ENCODE results near the gene FAM156A.
"Not testable (repeated sequence)": the region's sequence is repeated elsewhere in the genome, so short reads cannot be mapped to it uniquely, and the experiment has no call there.

FAM156A gene, protein sequence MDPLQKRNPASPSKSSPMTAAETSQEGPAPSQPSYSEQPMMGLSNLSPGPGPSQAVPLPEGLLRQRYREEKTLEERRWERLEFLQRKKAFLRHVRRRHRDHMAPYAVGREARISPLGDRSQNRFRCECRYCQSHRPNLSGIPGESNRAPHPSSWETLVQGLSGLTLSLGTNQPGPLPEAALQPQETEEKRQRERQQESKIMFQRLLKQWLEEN

DNA sequence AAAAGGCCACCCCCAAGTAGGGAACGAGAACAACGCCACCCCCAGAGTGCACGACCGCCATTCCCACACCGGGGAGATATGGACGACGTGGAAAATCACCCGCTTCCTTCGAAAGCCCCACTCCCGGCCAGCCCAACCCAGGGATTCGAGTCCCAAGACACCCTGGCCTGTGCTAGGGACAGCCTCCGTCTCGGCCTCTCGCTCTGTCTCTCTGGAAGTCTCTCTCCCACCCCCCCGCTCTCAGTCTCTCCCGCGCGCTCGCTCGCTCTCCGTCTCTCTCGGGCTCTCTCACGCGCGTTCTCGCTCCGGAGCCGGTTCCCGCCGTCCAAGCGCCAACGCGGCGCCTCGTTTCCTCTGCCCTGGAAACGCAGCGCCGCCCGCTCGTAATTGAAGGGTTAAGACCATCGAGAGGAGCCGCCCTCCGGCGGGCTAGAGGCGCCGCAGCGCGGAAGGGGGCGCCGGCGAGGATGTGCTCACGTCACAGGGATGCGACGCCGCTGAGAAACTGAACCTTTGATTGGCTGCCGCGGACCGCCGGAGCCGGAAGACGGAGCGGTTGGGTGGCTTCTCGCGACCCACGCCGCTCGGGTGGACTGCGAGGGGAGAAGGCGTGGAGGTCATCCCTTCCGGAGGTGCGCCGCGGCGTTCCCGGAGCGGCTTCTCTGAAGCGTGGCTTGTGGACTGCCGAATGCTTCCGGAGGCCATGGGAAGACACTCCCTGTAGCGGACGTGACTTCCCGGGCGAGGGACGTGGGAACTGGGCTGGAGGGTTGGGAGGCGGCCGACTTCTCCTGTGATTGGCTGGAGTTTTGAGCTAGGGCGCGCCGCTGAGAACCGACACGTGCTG lies at the start of gene FAM156A:
Gene FAM156A, minus strand, starts transcription at position 406 of the 847 bp plus-strand sequence. CDS start 9,930 bp downstream, outside the sequence.
- not testable (repeated sequence) for DNase-seq (ENCODE audit: low spot score)

- no peak for DNase-seq (ENCODE audit: low spot score)
Observed at GRCh38 chrX:53005327-53005726, 47.0 kb upstream of the FAM156A start.

GRCh38 chrX:53004811-53005210 lies 46.5 kb upstream of the FAM156A start:
- no peak for DNase-seq (ENCODE audit: low spot score)

DNA sequence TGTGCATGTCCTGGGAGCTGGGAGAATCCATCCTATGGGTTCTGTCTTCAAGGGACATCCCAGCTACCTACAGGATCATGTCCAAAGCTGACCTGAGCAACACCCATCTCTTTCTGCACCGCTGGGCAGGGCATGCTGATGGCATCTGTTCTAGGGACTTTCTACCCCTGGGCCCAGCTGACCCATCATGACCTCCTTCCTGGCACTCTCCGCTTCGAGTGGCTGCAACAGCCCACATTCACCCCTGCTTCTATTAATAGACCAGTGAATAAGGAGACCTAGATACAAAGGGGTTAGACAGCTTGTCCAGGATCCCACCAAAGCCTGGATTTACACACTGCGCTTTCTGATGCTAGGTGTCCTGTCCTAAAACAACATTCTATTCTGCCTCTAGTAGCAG lies 45.7 kb upstream of the FAM156A start:
- peak; percentile 9 for DNase-seq (ENCODE audit: low spot score)

DNA sequence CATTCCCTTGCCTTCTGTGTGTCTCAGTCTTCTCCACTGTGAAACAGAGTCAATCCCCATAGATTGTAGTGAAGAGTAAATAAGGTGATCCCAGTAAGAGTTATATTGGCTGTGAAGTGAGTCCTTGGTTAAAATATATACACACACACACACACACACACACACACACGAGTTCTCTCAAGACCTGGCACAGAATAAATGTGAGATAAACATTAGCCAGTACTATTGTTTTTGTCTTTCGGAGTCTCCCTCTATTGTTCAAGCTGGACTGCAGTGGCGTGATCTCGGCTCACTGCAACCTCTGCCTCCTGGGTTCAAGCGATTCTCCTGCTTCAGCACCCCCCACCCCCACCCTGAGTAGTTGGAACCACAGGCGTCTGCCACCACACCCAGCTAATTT lies 44.8 kb upstream of the FAM156A start:
- no peak for DNase-seq (ENCODE audit: low spot score)

GRCh38 chrX:53001958-53002357 lies 43.6 kb upstream of the FAM156A start:
- no peak for DNase-seq (ENCODE audit: low spot score)

GRCh38 chrX:53000447-53001135 lies 42.3 kb upstream of the FAM156A start:
- DNase-seq (ENCODE audit: low spot score), result no peak

DNA sequence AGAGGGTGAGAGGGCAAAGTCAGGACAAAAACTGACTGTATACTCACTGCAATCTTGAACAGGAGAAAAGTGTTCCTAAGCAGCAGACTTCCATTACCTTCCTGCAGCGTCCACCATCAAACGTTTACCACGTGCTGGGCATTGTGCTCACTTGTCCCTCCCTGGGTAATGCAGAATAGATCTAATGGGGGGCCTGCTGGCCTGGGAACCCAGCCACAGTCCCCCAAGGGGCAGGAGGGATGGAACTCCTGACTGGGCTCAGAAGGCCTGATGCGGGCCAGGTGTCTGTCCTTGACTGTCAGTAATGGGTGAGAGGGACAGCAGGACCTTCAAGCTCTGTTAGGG lies 37.6 kb upstream of the FAM156A start:
- no peak for DNase-seq (ENCODE audit: low spot score)

DNA sequence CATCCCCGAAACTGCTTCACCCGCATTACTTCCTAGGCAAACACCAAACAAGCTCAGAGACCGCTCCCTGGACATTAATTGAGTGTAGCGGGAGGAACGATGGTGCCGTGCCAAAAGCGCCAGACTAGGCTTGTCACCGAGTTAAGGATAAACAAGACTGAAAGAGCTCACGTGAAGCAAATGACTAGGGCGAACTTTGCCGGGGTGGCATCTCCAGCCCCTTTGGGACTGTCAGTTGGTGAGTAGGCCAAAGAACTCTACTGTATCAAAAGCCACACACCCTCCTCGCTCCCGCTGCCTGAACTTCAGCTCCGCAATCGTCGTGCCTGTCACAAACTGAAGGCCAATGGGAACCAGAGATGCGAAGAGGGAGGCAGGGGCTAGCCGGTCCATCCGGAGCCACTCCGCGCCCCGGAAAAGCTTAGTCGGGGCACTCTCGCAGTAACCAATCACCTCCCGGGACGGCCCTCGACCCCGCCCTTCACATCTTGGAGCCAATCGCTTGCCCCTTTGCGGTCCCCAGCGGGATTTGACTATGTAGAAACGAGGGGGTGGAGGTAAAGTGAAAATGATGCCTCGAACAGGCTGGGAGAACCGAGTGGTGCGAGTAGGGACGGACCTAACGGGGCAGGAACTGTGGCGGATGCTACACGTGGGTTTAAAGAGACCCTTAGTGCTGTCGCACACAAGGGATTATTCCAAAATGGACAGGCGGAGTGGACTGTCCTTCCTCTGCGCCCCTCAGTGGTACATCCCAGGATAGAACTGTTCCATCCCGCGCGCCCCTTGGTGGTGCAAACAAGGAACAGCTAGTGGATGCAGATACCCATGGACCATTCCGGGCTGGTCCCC lies 37.0 kb upstream of the FAM156A start:
- peak; percentile 95 for DNase-seq (ENCODE audit: low spot score)

DNA sequence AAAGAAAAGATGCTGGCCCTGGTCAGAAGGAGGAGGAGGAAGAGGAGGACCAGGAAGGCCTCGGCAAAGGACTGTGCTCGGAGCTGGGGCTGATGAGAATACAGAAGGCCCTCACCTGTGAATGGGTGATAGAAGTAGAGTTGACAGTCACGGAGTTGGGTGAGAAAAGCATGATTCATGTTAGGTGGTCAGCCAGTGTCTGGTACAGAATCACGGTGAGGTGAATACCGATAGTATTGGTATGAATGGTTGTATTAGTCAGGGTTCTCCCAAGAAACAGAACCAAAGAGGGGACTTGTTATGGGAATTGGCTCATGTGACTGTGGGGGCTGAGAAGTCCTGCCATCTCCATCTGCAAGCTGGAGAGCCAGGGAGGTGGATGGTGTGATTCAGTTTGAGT lies 32.5 kb upstream of the FAM156A start:
- DNase-seq (ENCODE audit: low spot score), result no peak

GRCh38 chrX:52990011-52990631 lies 31.8 kb upstream of the FAM156A start:
- DNase-seq (ENCODE audit: low spot score), result peak; percentile 70

- DNase-seq (ENCODE audit: low spot score), result peak; percentile 70
Observed at GRCh38 chrX:52988985-52989917, 30.9 kb upstream of the FAM156A start.

DNA sequence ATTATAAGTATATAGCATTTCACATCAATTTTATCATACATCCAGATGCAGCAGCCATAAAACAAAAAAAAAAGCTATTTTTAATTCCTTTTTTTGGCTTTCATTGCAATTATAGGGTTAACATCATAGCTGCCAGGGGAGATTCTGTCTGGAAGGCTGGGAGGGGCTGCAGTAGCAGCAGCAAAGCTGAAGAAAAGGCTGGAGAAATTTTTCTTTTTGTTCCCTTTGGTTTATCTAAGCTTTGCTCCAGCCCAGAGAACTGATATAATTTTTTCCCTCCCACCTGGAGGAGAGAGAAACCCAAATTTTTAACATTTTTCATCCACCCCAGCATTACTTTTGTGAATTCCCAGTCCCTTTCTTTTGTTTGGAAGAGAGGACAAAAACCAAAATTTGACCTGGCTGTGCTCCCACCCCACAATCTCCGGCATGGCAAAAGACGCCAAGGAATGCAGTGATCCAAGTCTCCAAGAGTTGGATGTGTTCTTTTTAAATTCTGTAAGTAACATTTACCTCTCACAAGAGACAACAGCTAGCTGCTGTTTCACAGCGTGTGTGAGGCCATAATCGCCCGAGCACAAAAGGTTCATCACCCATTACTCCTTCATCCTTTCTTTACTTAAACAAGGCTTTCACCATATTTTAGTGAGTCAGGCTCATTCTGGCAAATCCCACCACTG lies 25.1 kb upstream of the FAM156A start:
- no peak for DNase-seq (ENCODE audit: low spot score)

DNA sequence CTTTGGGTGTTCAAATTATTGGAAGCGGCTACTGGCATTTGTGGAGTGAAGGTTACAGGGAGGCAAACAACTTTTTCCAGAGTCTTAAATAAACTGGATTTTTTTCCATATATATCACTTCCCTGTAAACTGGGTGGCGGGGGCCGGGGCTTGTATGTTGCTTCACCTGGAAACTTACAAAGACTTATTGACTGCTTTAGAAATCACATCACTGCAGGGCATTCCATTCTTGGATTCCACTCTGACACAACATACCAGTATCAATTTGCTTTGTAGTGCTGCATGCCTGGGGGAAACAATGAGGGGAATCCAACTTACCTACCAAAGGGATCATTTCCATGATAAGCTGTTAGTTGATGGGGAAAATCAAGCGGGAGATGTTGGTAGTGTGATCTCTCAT lies 21.7 kb upstream of the FAM156A start:
- DNase-seq (ENCODE audit: low spot score), result no peak

GRCh38 chrX:52979568-52979967 lies 21.2 kb upstream of the FAM156A start:
- no peak for DNase-seq (ENCODE audit: low spot score)

- DNase-seq (ENCODE audit: low spot score), result no peak
Observed at GRCh38 chrX:52977953-52978352, 19.6 kb upstream of the FAM156A start.

DNA sequence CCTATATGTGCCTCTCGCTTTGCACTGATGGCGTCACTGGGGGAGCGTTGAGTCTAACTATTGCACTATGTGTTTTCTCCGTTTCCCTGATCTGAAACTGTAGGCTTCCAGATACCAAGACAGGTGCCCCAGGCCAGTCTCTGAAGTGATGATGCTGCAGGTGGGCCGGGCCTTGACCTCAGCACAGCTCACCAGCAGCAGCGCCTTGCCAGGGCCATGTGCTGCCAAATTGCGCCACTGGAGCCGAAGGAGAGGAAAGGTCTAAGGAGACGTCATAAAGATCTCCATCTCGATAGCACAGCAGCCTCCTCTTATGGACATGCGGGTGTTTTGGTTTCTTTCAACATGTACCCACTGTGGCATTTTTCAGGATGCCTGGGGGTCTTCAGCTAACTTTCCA lies 17.3 kb upstream of the FAM156A start:
- not testable (repeated sequence) for DNase-seq (ENCODE audit: low spot score)

DNA sequence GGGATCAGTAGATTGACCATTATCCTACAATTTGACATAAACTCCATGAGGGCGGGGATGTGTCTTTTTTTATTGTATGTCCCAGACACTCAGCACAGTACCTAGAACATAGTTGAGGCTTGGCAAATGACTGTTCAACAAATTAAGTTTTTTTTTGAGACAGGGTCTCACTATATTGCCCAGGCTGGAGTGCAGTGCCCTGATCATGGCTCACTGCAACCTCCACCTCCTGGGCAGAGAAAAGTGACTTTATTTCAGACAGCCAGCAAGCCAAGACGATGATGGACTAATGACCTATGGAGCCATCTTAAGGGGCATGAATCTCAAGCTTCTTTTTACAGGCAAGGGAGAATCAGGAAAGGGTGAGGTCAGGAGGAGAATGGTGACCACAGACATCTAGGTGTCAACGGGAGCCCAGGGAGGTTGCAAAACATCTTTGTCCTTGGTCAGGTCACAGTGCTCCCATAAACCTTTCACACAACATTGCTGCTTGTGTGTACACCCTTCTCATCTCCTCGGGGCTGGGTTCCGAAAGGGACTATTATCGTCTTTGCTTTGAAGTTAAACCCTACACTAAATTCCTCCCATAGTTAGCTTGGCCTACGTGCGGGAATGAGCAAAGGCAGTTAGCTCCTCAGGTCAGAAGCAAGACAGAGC lies 16.1 kb upstream of the FAM156A start:
- DNase-seq (ENCODE audit: low spot score), result not testable (repeated sequence)

DNA sequence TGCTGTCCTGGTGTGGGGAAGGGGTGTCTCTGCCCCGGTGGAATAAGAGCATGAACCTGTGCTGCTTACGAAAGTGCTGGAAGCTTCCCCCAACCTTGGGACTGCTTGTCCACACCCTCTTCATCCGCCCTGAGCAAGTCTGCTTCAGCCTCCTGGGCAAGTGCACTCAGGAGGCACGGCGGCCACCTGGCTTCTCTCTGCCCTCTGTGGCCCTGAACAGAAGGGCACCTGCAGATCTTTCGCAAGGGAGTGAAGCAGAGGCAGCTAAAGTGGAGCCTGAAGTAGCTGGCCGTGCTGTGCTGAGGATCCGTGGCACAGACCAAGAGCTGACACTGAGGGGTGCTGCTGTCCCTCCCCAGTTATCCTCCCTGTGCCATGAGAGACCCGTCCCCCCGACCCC lies 9.6 kb upstream of the FAM156A start:
- not testable (repeated sequence) for DNase-seq (ENCODE audit: low spot score)
